H1 (cell line): ENCODE results near the gene KCTD17. TPM values are rescaled to one million over a fixed set of nuclear protein-coding genes. Genes with fewer than 3 reads are reported as not detected.

Source experiments
- CTCF ChIA-PET: fragments of 300-600 bp; sonication (Branson Sonifier 250); formaldehyde crosslinking; loops from one replicate; lab custom pipeline; 2021; ENCODE audit not compliant: partially characterized antibody; lab: Charles Lee
- POLR2A ChIA-PET: fragments of 300-600 bp; sonication (Branson Sonifier 250); formaldehyde crosslinking; loops from one replicate; lab custom pipeline; 2021; ENCODE audit warnings: inconsistent platforms; ENCODE audit not compliant: partially characterized antibody; lab: Charles Lee
- DNase-seq, 2 experiments: peaks; one replicate each; pipeline versions ENCODE4 v3.0.0 to v3.0.0-alpha.2; 2010 to 2022; ENCODE audit warnings: low spot score in 2 of 2, low read depth in 1 of 2, mixed read lengths in 1 of 2
- FAIRE-seq: peaks from 2 replicates; lab custom pipeline; 2011; peaks lifted over from hg19 to GRCh38; lab: Jason Lieb, UNC
- H2AFZ ChIP-seq: 2 replicates; pipeline ENCODE4 v1.8.1; 2012; ENCODE audit warnings: low read length, inconsistent platforms
- H2AK5ac ChIP-seq: 2 replicates; pipeline ENCODE4 v1.6.1; 2013; ENCODE audit warnings: low read depth, low read length
- H2BK120ac ChIP-seq: replicated peaks from 2 replicates; pipeline ENCODE3; 2013; ENCODE audit warnings: low read depth, low read length, inconsistent platforms
- H2BK12ac ChIP-seq: 2 replicates; pipeline ENCODE4 v1.6.1; 2013; ENCODE audit warnings: low read depth, low read length
- H2BK15ac ChIP-seq: 2 replicates; pipeline ENCODE4 v1.6.1; 2013; ENCODE audit warnings: low read length
- H2BK20ac ChIP-seq: 2 replicates; pipeline ENCODE4 v1.6.1; 2013; ENCODE audit warnings: low read length
- H2BK5ac ChIP-seq: 2 replicates; pipeline ENCODE4 v1.6.1; 2013; ENCODE audit warnings: low read depth, low read length
- H3K14ac ChIP-seq: 2 replicates; pipeline ENCODE4 v1.6.1; 2013; ENCODE audit warnings: inconsistent platforms; ENCODE audit not compliant: insufficient read length
- H3K18ac ChIP-seq: 2 replicates; pipeline ENCODE4 v1.6.1; 2013; ENCODE audit warnings: low read length; ENCODE audit errors: extremely low read depth
- H3K23ac ChIP-seq: 2 replicates; pipeline ENCODE4 v1.6.1; 2013; ENCODE audit warnings: inconsistent platforms; ENCODE audit not compliant: insufficient read length
- H3K23me2 ChIP-seq: 2 replicates; pipeline ENCODE4 v1.6.1; 2013; ENCODE audit warnings: low read depth, low read length
- H3K27ac ChIP-seq: 2 replicates; pipeline ENCODE4 v1.6.1; 2011; ENCODE audit warnings: low read depth, low read length, inconsistent platforms
- H3K27me3 ChIP-seq, 4 experiments: replicated peaks in 1 of 4; 1 replicate in 1 of 4; 2 replicates in 3 of 4; pipeline versions ENCODE4 v1.6.1 to v1.8.1; 2011 to 2013; ENCODE audit warnings: low read length in 3 of 4, mild to moderate bottlenecking in 3 of 4, inconsistent platforms in 2 of 4, mixed read lengths in 2 of 4, moderate library complexity in 1 of 4; ENCODE audit not compliant: control insufficient read depth in 3 of 4, insufficient read depth in 3 of 4; ENCODE audit errors: extremely low read depth in 1 of 4
- H3K36me3 ChIP-seq, 4 experiments: 2 replicates each; pipeline versions ENCODE4 v1.6.1 to v1.8.1; 2011 to 2013; ENCODE audit warnings: mild to moderate bottlenecking in 4 of 4, low read length in 3 of 4, moderate library complexity in 2 of 4, control low read depth in 1 of 4, inconsistent platforms in 1 of 4; ENCODE audit not compliant: insufficient read depth in 4 of 4, control insufficient read depth in 2 of 4
- H3K4ac ChIP-seq: replicated peaks from 2 replicates; pipeline ENCODE3; 2013; ENCODE audit warnings: low read length, low read depth, mixed read lengths, inconsistent platforms; ENCODE audit not compliant: insufficient read length
- H3K4me1 ChIP-seq, 4 experiments: replicated peaks in 1 of 4; 1 replicate in 1 of 4; 2 replicates in 3 of 4; pipeline versions ENCODE4 v1.6.1 to v1.8.1; 2011 to 2013; ENCODE audit warnings: low read length in 3 of 4, inconsistent platforms in 2 of 4, mixed read lengths in 1 of 4; ENCODE audit not compliant: insufficient read depth in 4 of 4, control insufficient read depth in 3 of 4
- H3K4me2 ChIP-seq, 2 experiments: 2 replicates each; pipeline versions ENCODE4 v1.6.1 to v1.8.1; 2011 to 2013; ENCODE audit warnings: low read depth in 2 of 2, low read length in 2 of 2, control low read depth in 1 of 2, inconsistent platforms in 1 of 2, mild to moderate bottlenecking in 1 of 2; ENCODE audit not compliant: insufficient read depth in 1 of 2
- H3K4me3 ChIP-seq, 4 experiments: fragments of 200-600, 300-600 bp in 1 of 4; sonication (generic), shearing (Covaris generic), sonication (Bioruptor Twin) in 1 of 4; 2 replicates each; pipeline versions ENCODE4 v1.5.1 to v1.8.1; 2011 to 2016; ENCODE audit warnings: low read length in 4 of 4, low read depth in 3 of 4, control low read depth in 2 of 4, inconsistent platforms in 2 of 4, mild to moderate bottlenecking in 2 of 4, mixed read lengths in 1 of 4, moderate library complexity in 1 of 4; ENCODE audit not compliant: insufficient read depth in 2 of 4; ENCODE audit errors: extremely low read depth in 1 of 4
- H3K56ac ChIP-seq: replicated peaks from 2 replicates; pipeline ENCODE3; 2013; ENCODE audit warnings: low read depth, mild to moderate bottlenecking, mixed read lengths, low read length, inconsistent platforms; ENCODE audit not compliant: insufficient read length
- H3K79me1 ChIP-seq: 2 replicates; pipeline ENCODE4 v1.6.1; 2013; ENCODE audit warnings: low read depth, low read length, control low read depth
- H3K79me2 ChIP-seq, 2 experiments: 2 replicates each; pipeline versions ENCODE4 v1.6.1 to v1.8.1; 2012 to 2013; ENCODE audit warnings: low read length in 2 of 2, mild to moderate bottlenecking in 2 of 2, inconsistent platforms in 1 of 2; ENCODE audit not compliant: insufficient read depth in 2 of 2, control insufficient read depth in 1 of 2
- H3K9ac ChIP-seq, 4 experiments: replicated peaks in 1 of 4; 1 replicate in 1 of 4; 2 replicates in 3 of 4; pipeline versions ENCODE4 v1.6.1 to v1.8.1; 2011 to 2013; ENCODE audit warnings: low read depth in 3 of 4, low read length in 3 of 4, control low read depth in 2 of 4, mild to moderate bottlenecking in 2 of 4, moderate library complexity in 2 of 4, inconsistent platforms in 1 of 4; ENCODE audit errors: extremely low read depth in 1 of 4
- H3K9me3 ChIP-seq, 2 experiments: 2 replicates each; pipeline versions ENCODE4 v1.6.1 to v1.8.1; 2012 to 2013; ENCODE audit warnings: mild to moderate bottlenecking in 2 of 2, moderate library complexity in 2 of 2, control low read depth in 1 of 2, inconsistent platforms in 1 of 2, low read depth in 1 of 2, low read length in 1 of 2, mixed read lengths in 1 of 2; ENCODE audit not compliant: insufficient read depth in 2 of 2
- H4K20me1 ChIP-seq, 2 experiments: replicated peaks in 1 of 2; 2 replicates each; pipeline versions ENCODE3 to v1.8.1; 2011 to 2013; ENCODE audit warnings: inconsistent platforms in 2 of 2, low read length in 2 of 2, mild to moderate bottlenecking in 1 of 2; ENCODE audit not compliant: insufficient read depth in 2 of 2, control insufficient read depth in 1 of 2
- H4K5ac ChIP-seq: 2 replicates; pipeline ENCODE4 v1.6.1; 2013; ENCODE audit warnings: low read length, low read depth, mixed read lengths, inconsistent platforms; ENCODE audit not compliant: insufficient read length
- H4K8ac ChIP-seq: 2 replicates; pipeline ENCODE4 v1.8.0; 2013; ENCODE audit warnings: mild to moderate bottlenecking, moderate library complexity, low read length, inconsistent platforms; ENCODE audit not compliant: insufficient read depth; ENCODE audit errors: extremely low read depth
- H4K91ac ChIP-seq: replicated peaks from 2 replicates; pipeline ENCODE3; 2013; ENCODE audit warnings: low read length, mixed read lengths, inconsistent platforms; ENCODE audit not compliant: insufficient read length
- ASH2L ChIP-seq: fragments of 200-600, 300-600 bp; sonication (generic); IDR thresholded peaks from one replicate; pipeline ENCODE4 v1.7.1; 2017; ENCODE audit warnings: low read length
- BACH1 ChIP-seq: IDR thresholded peaks from 2 replicates; pipeline ENCODE4 v1.6.1; 2012; ENCODE audit warnings: low read length, improper control_type of control experiment
- CBX5 ChIP-seq: fragments of 300-800, 300-1000 bp; sonication (generic); IDR thresholded peaks from 2 replicates; pipeline ENCODE4 v1.7.1; 2016; ENCODE audit warnings: antibody characterized with exemption, low read length, low read depth
- CEBPB ChIP-seq: IDR thresholded peaks from 2 replicates; pipeline ENCODE4 v1.6.1; 2012; ENCODE audit warnings: low read depth, low read length
- CHD1 ChIP-seq: IDR thresholded peaks from 2 replicates; pipeline ENCODE4 v1.6.1; 2012; ENCODE audit warnings: low read depth, low read length, improper control_type of control experiment
- CREB1 ChIP-seq: IDR thresholded peaks from 2 replicates; pipeline ENCODE4 v1.6.1; 2012; ENCODE audit warnings: inconsistent platforms
- GTF2F1 ChIP-seq: IDR thresholded peaks from 2 replicates; pipeline ENCODE4 v1.6.1; 2012; ENCODE audit warnings: low read depth, low read length, improper control_type of control experiment, borderline replicate concordance
- JUN ChIP-seq: IDR thresholded peaks from 2 replicates; pipeline ENCODE4 v1.6.1; 2011; ENCODE audit warnings: low read depth, mild to moderate bottlenecking, improper control_type of control experiment, low read length
- RBBP5 ChIP-seq: IDR thresholded peaks from 2 replicates; pipeline ENCODE4 v1.7.1; 2012; ENCODE audit warnings: low read depth, mild to moderate bottlenecking, inconsistent platforms, low read length, moderate library complexity, borderline replicate concordance
- TAF1 ChIP-seq: IDR thresholded peaks from 2 replicates; pipeline ENCODE4 v1.6.1; 2011; ENCODE audit warnings: mild to moderate bottlenecking, low read depth, low read length
- WGBS, 2 experiments: shearing (Covaris generic) in 1 of 2; methylation state at CpG; one replicate each; pipeline versions ENCODE4 v1.1.6 to v1.1.7; 2013 to 2015; ENCODE audit warnings: low lambda C conversion rate in 2 of 2, mixed read lengths in 2 of 2, inconsistent platforms in 1 of 2, low coverage in 1 of 2, missing lambda C conversion rate in 1 of 2; ENCODE audit not compliant: insufficient replicate concordance in 2 of 2, insufficient coverage in 1 of 2, insufficient read length in 1 of 2; ENCODE audit errors: extremely low coverage in 1 of 2, missing lambda C conversion rate in 1 of 2; 5-methylcytosine and 5-hydroxymethylcytosine counted together
- polyA plus RNA-seq, 7 experiments: library from polyadenylated mRNA; depleted of rRNA in 3 of 7; stranded (reverse) in 5 of 7; unstranded in 2 of 7; fragments of >200 nt in 5 of 7; fragments of 200-250 nt in 2 of 7; gene quantifications; 1 replicate in 5 of 7; 2 replicates in 1 of 7; 4 replicates in 1 of 7; pipeline versions ENCODE4 v1.2.1 to v1.2.3, GENCODE V29; 2011 to 2013; ENCODE audit warnings: missing spikeins in 2 of 7, mixed read lengths in 2 of 7
- total RNA-seq: library from RNA; stranded (reverse); fragmentation: NEBNext Ultra II Directional; extraction: Animal tissue kit (Norgen Biotek cat#: 25700); gene quantifications from 2 replicates; pipeline ENCODE4 v1.2.1, GENCODE V29; 2021
- TF ChIP-seq, protein P1 (sequence below): IDR thresholded peaks from 2 replicates; pipeline ENCODE4 v1.6.1; 2011; ENCODE audit warnings: low read length, improper control_type of control experiment
- TF ChIP-seq, protein P2 (sequence below): IDR thresholded peaks from 2 replicates; pipeline ENCODE4 v1.6.1; 2011; ENCODE audit warnings: low read depth, mild to moderate bottlenecking, low read length; ENCODE audit not compliant: insufficient read depth

Gene KCTD17
- total and polyA plus RNA-seq, 2 of the 8 experiments (the other 6 are each of a cell fraction or from before 2014, with no cell fraction given), result 39.4 to 44.0 TPM

DNA sequence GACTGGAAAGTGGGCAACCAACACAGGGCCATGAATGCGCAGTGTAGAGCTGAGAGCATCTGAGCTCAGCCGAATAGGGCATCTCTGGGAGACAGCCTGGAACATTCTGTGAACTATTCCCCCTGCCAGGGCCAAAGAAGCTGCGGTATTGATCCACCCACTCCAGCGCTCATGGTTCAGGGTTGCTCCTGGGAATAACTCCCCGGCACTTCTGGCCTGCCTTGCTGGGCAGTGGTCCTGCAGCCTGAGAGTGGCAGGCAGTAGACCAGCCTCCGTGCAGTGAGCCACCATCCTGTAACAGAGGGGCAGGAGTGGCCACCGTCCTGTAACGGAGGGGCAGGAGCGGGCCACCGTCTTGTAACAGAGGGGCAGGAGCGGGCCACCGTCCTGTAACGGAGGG, 45.8 kb downstream of the KCTD17 start:
- 71% methylated on average over 12 of the region's 13 CpGs; no CpG with 5 or more reads in 1 of the 2 experiments for WGBS, 2 experiments
- Histone ChIP-seq H3K79me2 (no peaks in the 10 kb centered on the region), H3K18ac (no peak overlapping the region), H3K14ac (no peak overlapping the region), H2AFZ (no peak overlapping the region), H3K4me2 (no peak overlapping the region), H3K23ac (no peak overlapping the region), H2BK120ac (no peak overlapping the region), H2AK5ac (no peak overlapping the region), H3K9ac (no peak overlapping the region), H4K20me1 (no peaks in the 10 kb centered on the region), H3K4ac (no peak overlapping the region), H2BK15ac (no peak overlapping the region), H3K23me2 (no peaks in the 10 kb centered on the region), H4K8ac (no peak overlapping the region), H2BK5ac (no peak overlapping the region), H4K5ac (no peak overlapping the region), H3K4me3 (no peak overlapping the region), H3K27ac (no peak overlapping the region), H3K36me3 (no peaks in the 10 kb centered on the region), H2BK20ac (no peak overlapping the region), H3K27me3 (peaks cover 0 to 5% (median 1%) of the 10 kb centered on the region in 4 experiments; a peak in 1 of 7 replicates), H3K79me1 (no peaks in the 10 kb centered on the region), H4K91ac (no peak overlapping the region), H3K9me3 (no peaks in the 10 kb centered on the region), H3K56ac (no peak overlapping the region), H2BK12ac (no peak overlapping the region), H3K4me1 (no peaks in the 10 kb centered on the region)
- TF ChIP-seq CREB1, result no peak
- TF ChIP-seq CHD1, result no peak
- TF ChIP-seq TAF1, result no peak
- no peak for TF ChIP-seq CBX5
- no peak for TF ChIP-seq GTF2F1
- TF ChIP-seq, protein P1, sequence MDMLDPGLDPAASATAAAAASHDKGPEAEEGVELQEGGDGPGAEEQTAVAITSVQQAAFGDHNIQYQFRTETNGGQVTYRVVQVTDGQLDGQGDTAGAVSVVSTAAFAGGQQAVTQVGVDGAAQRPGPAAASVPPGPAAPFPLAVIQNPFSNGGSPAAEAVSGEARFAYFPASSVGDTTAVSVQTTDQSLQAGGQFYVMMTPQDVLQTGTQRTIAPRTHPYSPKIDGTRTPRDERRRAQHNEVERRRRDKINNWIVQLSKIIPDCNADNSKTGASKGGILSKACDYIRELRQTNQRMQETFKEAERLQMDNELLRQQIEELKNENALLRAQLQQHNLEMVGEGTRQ, result no peak
- no peak for TF ChIP-seq ASH2L
- TF ChIP-seq, protein P2, sequence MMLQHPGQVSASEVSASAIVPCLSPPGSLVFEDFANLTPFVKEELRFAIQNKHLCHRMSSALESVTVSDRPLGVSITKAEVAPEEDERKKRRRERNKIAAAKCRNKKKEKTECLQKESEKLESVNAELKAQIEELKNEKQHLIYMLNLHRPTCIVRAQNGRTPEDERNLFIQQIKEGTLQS, result no peak
- TF ChIP-seq CEBPB, result no peak
- no peak for TF ChIP-seq JUN
- no peak for TF ChIP-seq RBBP5
- no peak for TF ChIP-seq BACH1
- no peak for FAIRE-seq
- ChIA-PET CTCF (interaction anchor here (1.2 to 1.5 kb wide), 2 partner anchors 10 to 21 kb away, joined by 3 read pairs; no protein-coding TSS in a partner anchor), POLR2A (no interaction called here)
- DNase-seq, result no peak
